H9 (cell line): ENCODE measurements around the gene IGFBP4. TPM values are rescaled to one million over a fixed set of nuclear protein-coding genes. Genes with fewer than 3 reads are reported as not detected.

Source experiments
- DNase-seq: peaks from one replicate; pipeline ENCODE4 v3.0.0-alpha.2; 2017
- H2AFZ ChIP-seq: one replicate; pipeline ENCODE4 v1.6.1; 2013; ENCODE audit warnings: mild to moderate bottlenecking, low read length, control low read depth, moderate library complexity
- H2AK5ac ChIP-seq: 2 replicates; pipeline ENCODE4 v1.6.1; 2013; ENCODE audit warnings: low read length, control low read depth, mixed read lengths; ENCODE audit not compliant: insufficient read length
- H2BK120ac ChIP-seq: one replicate; pipeline ENCODE4 v1.6.1; 2013; ENCODE audit warnings: low read depth, mild to moderate bottlenecking, low read length, control low read depth, inconsistent platforms; ENCODE audit not compliant: poor library complexity, severe bottlenecking
- H2BK12ac ChIP-seq: 2 replicates; pipeline ENCODE4 v1.6.1; 2013; ENCODE audit warnings: low read length, control low read depth, mixed read lengths, low read depth; ENCODE audit not compliant: insufficient read length
- H2BK15ac ChIP-seq: 2 replicates; pipeline ENCODE4 v1.6.1; 2013; ENCODE audit warnings: low read depth, low read length, control low read depth
- H2BK20ac ChIP-seq: one replicate; pipeline ENCODE4 v1.6.1; 2013; ENCODE audit warnings: low read depth, mild to moderate bottlenecking, low read length, control low read depth, inconsistent platforms; ENCODE audit not compliant: poor library complexity, severe bottlenecking
- H2BK5ac ChIP-seq: 2 replicates; pipeline ENCODE4 v1.6.1; 2013; ENCODE audit warnings: low read length, control low read depth, mixed read lengths; ENCODE audit not compliant: insufficient read length
- H3K14ac ChIP-seq: 2 replicates; pipeline ENCODE4 v1.6.1; 2013; ENCODE audit warnings: low read length, control low read depth; ENCODE audit not compliant: insufficient read depth
- H3K18ac ChIP-seq: 2 replicates; pipeline ENCODE4 v1.6.1; 2013; ENCODE audit warnings: low read depth, mild to moderate bottlenecking, mixed read lengths, low read length, control low read depth; ENCODE audit not compliant: insufficient read length
- H3K23ac ChIP-seq: 2 replicates; pipeline ENCODE4 v1.6.1; 2013; ENCODE audit warnings: low read length, control low read depth, mixed read lengths, low read depth; ENCODE audit not compliant: insufficient read length
- H3K23me2 ChIP-seq: 2 replicates; pipeline ENCODE4 v1.6.1; 2013; ENCODE audit warnings: low read depth, mild to moderate bottlenecking, mixed read lengths, low read length, control low read depth; ENCODE audit not compliant: insufficient read length, poor library complexity, severe bottlenecking
- H3K27ac ChIP-seq: 2 replicates; pipeline ENCODE4 v1.5.1; 2013; ENCODE audit warnings: low read length, control low read depth, mixed read lengths, low read depth; ENCODE audit not compliant: insufficient read length
- H3K27me3 ChIP-seq: 2 replicates; pipeline ENCODE4 v1.6.1; 2013; ENCODE audit warnings: low read length, control low read depth, inconsistent platforms; ENCODE audit not compliant: insufficient read depth
- H3K4ac ChIP-seq: 2 replicates; pipeline ENCODE4 v1.6.1; 2013; ENCODE audit warnings: low read depth, mild to moderate bottlenecking, control low read depth, inconsistent platforms, low read length, moderate library complexity
- H3K4me1 ChIP-seq: 2 replicates; pipeline ENCODE4 v1.6.1; 2013; ENCODE audit warnings: low read length, control low read depth, inconsistent platforms; ENCODE audit not compliant: insufficient read depth
- H3K4me2 ChIP-seq: 2 replicates; pipeline ENCODE4 v1.6.1; 2013; ENCODE audit warnings: low read length, control low read depth, mixed read lengths; ENCODE audit not compliant: insufficient read length, insufficient read depth
- H3K56ac ChIP-seq: 2 replicates; pipeline ENCODE4 v1.6.1; 2013; ENCODE audit warnings: low read depth, mild to moderate bottlenecking, mixed read lengths, low read length, control low read depth; ENCODE audit not compliant: insufficient read length
- H3K79me1 ChIP-seq: 2 replicates; pipeline ENCODE4 v1.6.1; 2013; ENCODE audit warnings: low read depth, mild to moderate bottlenecking, moderate library complexity, low read length, control low read depth, inconsistent platforms; ENCODE audit not compliant: insufficient read depth, poor library complexity, severe bottlenecking
- H3K79me2 ChIP-seq: 2 replicates; pipeline ENCODE4 v1.6.1; 2013; ENCODE audit warnings: low read length, control low read depth, inconsistent platforms; ENCODE audit not compliant: insufficient read depth
- H3K9ac ChIP-seq: 2 replicates; pipeline ENCODE4 v1.6.1; 2013; ENCODE audit warnings: low read length, control low read depth, mixed read lengths; ENCODE audit not compliant: insufficient read length; ENCODE audit errors: extremely low read depth
- H3K9me3 ChIP-seq: one replicate; pipeline ENCODE4 v1.6.1; 2013; ENCODE audit warnings: low read depth, low read length, inconsistent platforms; ENCODE audit not compliant: control insufficient read depth
- H3T11ph ChIP-seq: one replicate; pipeline ENCODE4 v1.6.1; 2013; ENCODE audit warnings: mild to moderate bottlenecking, low read length, control low read depth, inconsistent platforms
- H4K20me1 ChIP-seq: one replicate; pipeline ENCODE4 v1.6.1; 2013; ENCODE audit not compliant: control insufficient read depth, insufficient read length, insufficient read depth
- H4K5ac ChIP-seq: 2 replicates; pipeline ENCODE4 v1.6.1; 2013; ENCODE audit warnings: low read depth, mild to moderate bottlenecking, mixed read lengths, low read length, control low read depth; ENCODE audit not compliant: insufficient read length
- H4K8ac ChIP-seq: replicated peaks from 2 replicates; pipeline ENCODE4 v1.6.1; 2013; ENCODE audit warnings: low read length, control low read depth, mixed read lengths, low read depth; ENCODE audit not compliant: insufficient read length
- H4K91ac ChIP-seq: 2 replicates; pipeline ENCODE4 v1.6.1; 2013; ENCODE audit warnings: low read depth, mild to moderate bottlenecking, moderate library complexity, mixed read lengths, low read length, control low read depth; ENCODE audit not compliant: insufficient read length
- H3K27ac Mint-ChIP-seq, 3 experiments: 2 replicates in 2 of 3; 3 replicates in 1 of 3; pipeline ENCODE4 v1.8.0; 2020 to 2021; ENCODE audit warnings: mixed read lengths in 3 of 3, mild to moderate bottlenecking in 1 of 3, moderate library complexity in 1 of 3
- H3K27me3 Mint-ChIP-seq: 2 replicates; pipeline ENCODE4 v1.8.0; 2021; ENCODE audit warnings: low read depth, mild to moderate bottlenecking, moderate library complexity, mixed read lengths
- H3K36me3 Mint-ChIP-seq, 3 experiments: 2 replicates in 2 of 3; 3 replicates in 1 of 3; pipeline ENCODE4 v1.8.0; 2020 to 2021; ENCODE audit warnings: low read depth in 3 of 3, mixed read lengths in 3 of 3; ENCODE audit not compliant: insufficient read depth in 1 of 3
- H3K4me1 Mint-ChIP-seq, 2 experiments: 2 replicates each; pipeline ENCODE4 v1.8.0; 2020; ENCODE audit warnings: mixed read lengths in 2 of 2
- H3K4me3 Mint-ChIP-seq, 2 experiments: 2 replicates in 1 of 2; 3 replicates in 1 of 2; pipeline ENCODE4 v1.8.0; 2020 to 2021; ENCODE audit warnings: mild to moderate bottlenecking in 2 of 2, mixed read lengths in 2 of 2, moderate library complexity in 1 of 2
- H3K9me3 Mint-ChIP-seq, 2 experiments: 2 replicates in 1 of 2; 3 replicates in 1 of 2; pipeline ENCODE4 v1.8.0; 2020; ENCODE audit warnings: mild to moderate bottlenecking in 2 of 2, mixed read lengths in 2 of 2, moderate library complexity in 1 of 2
- CTCF ChIP-seq: fragments of 200-600 bp; sonication (generic); conservative IDR thresholded peaks from 3 replicates; pipeline ENCODE4 v1.8.0; 2021; ENCODE audit warnings: antibody characterized with exemption, mild to moderate bottlenecking
- WGBS: extraction: QIAGEN DNeasy Blood & Tissue Kit; methylation state at CpG from one replicate; pipeline ENCODE4 v1.1.7; 2013; ENCODE audit warnings: missing lambda C conversion rate, low lambda C conversion rate, mixed read lengths; ENCODE audit not compliant: insufficient read length; ENCODE audit errors: extremely low coverage; 5-methylcytosine and 5-hydroxymethylcytosine counted together
- total RNA-seq: library from RNA; stranded (reverse); gene quantifications from 2 replicates; pipeline ENCODE4 v1.2.1, GENCODE V29; 2021

The IGFBP4 gene
- total RNA-seq, 1 experiment from 2014 or later: 49.9 TPM

DNA sequence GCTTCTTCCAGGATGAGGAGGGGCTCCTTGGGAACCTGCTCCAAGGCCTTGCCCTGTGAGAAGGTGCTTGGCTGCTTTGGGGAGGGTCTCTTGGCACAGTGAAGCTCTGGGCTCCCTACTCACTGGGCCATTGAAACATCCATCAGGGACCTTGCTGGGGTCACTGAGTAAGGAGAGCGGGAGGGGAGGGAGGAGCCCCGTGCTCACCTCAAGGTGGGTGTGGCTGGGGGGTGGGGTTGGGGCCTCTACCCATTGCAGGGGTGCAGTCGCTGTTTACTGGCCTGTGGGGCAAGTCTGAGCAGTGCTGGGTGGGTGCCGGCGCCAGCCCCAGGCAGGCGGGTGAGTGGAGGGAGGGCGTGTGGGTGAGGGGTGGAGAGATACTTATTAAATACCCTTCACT, 48.2 kb downstream of the IGFBP4 start:
- Histone ChIP-seq H4K8ac (no peak overlapping the region), H2BK15ac (no peak overlapping the region), H3K4me2 (no peak overlapping the region), H3K9ac (no peak overlapping the region), H4K91ac (no peak overlapping the region), H3K14ac (peak overlapping the region; percentile 46; the same call in 1 of the 2 replicates), H2BK5ac (no peak overlapping the region), H3K4me1 (peaks cover 6% of the 10 kb centered on the region), H4K5ac (no peak overlapping the region), H2AK5ac (no peak overlapping the region), H2BK12ac (peak overlapping the region; percentile 38), H3T11ph (no peak overlapping the region), H3K27me3 (no peaks in the 10 kb centered on the region; the same call in 1 of the 2 replicates), H3K79me1 (no peaks in the 10 kb centered on the region), H3K18ac (no peak overlapping the region), H2AFZ (no peak overlapping the region), H4K20me1 (no peaks in the 10 kb centered on the region), H2BK120ac (no peak overlapping the region), H3K27ac (no peak overlapping the region), H3K4ac (no peak overlapping the region), H3K23me2 (no peaks in the 10 kb centered on the region), H3K56ac (no peak overlapping the region), H3K9me3 (no peaks in the 10 kb centered on the region), H2BK20ac (no peak overlapping the region), H3K79me2 (no peaks in the 10 kb centered on the region), H3K23ac (no peak overlapping the region)
- Mint-ChIP-seq H3K9me3 (no peaks in the 10 kb centered on the region), H3K27me3 (peaks cover 6% of the 10 kb centered on the region), H3K4me1 (peaks cover 38 to 43% of the 10 kb centered on the region in 2 experiments), H3K4me3 (no peak overlapping the region), H3K36me3 (no peaks in the 10 kb centered on the region), H3K27ac (peak overlapping the region in 1 of 3 experiments; percentile 49; a peak in 2 of 7 replicates)
- DNase-seq: peak; percentile 84
- no peak for TF ChIP-seq CTCF
- WGBS: no CpG with 5 or more reads among the region's 7 CpGs
